H1 (cell line): ENCODE measurements around the gene KCNMB2. TPM values are rescaled to one million over a fixed set of nuclear protein-coding genes. Genes with fewer than 3 reads are reported as not detected.

Experiments
- CTCF ChIA-PET: fragments of 300-600 bp; sonication (Branson Sonifier 250); formaldehyde crosslinking; loops from one replicate; lab custom pipeline; 2021; ENCODE audit not compliant: partially characterized antibody; lab: Charles Lee
- POLR2A ChIA-PET: fragments of 300-600 bp; sonication (Branson Sonifier 250); formaldehyde crosslinking; loops from one replicate; lab custom pipeline; 2021; ENCODE audit warnings: inconsistent platforms; ENCODE audit not compliant: partially characterized antibody; lab: Charles Lee
- DNase-seq, 2 experiments: peaks; one replicate each; pipeline versions ENCODE4 v3.0.0 to v3.0.0-alpha.2; 2010 to 2022; ENCODE audit warnings: low spot score in 2 of 2, low read depth in 1 of 2, mixed read lengths in 1 of 2
- FAIRE-seq: peaks from 2 replicates; lab custom pipeline; 2011; peaks lifted over from hg19 to GRCh38; lab: Jason Lieb, UNC
- H2AFZ ChIP-seq: 2 replicates; pipeline ENCODE4 v1.8.1; 2012; ENCODE audit warnings: low read length, inconsistent platforms
- H2AK5ac ChIP-seq: 2 replicates; pipeline ENCODE4 v1.6.1; 2013; ENCODE audit warnings: low read depth, low read length
- H2BK120ac ChIP-seq: replicated peaks from 2 replicates; pipeline ENCODE3; 2013; ENCODE audit warnings: low read depth, low read length, inconsistent platforms
- H2BK12ac ChIP-seq: 2 replicates; pipeline ENCODE4 v1.6.1; 2013; ENCODE audit warnings: low read depth, low read length
- H2BK15ac ChIP-seq: 2 replicates; pipeline ENCODE4 v1.6.1; 2013; ENCODE audit warnings: low read length
- H2BK20ac ChIP-seq: 2 replicates; pipeline ENCODE4 v1.6.1; 2013; ENCODE audit warnings: low read length
- H2BK5ac ChIP-seq: 2 replicates; pipeline ENCODE4 v1.6.1; 2013; ENCODE audit warnings: low read depth, low read length
- H3K14ac ChIP-seq: 2 replicates; pipeline ENCODE4 v1.6.1; 2013; ENCODE audit warnings: inconsistent platforms; ENCODE audit not compliant: insufficient read length
- H3K18ac ChIP-seq: 2 replicates; pipeline ENCODE4 v1.6.1; 2013; ENCODE audit warnings: low read length; ENCODE audit errors: extremely low read depth
- H3K23ac ChIP-seq: 2 replicates; pipeline ENCODE4 v1.6.1; 2013; ENCODE audit warnings: inconsistent platforms; ENCODE audit not compliant: insufficient read length
- H3K23me2 ChIP-seq: 2 replicates; pipeline ENCODE4 v1.6.1; 2013; ENCODE audit warnings: low read depth, low read length
- H3K27ac ChIP-seq: 2 replicates; pipeline ENCODE4 v1.6.1; 2011; ENCODE audit warnings: low read depth, low read length, inconsistent platforms
- H3K27me3 ChIP-seq, 4 experiments: replicated peaks in 1 of 4; 1 replicate in 1 of 4; 2 replicates in 3 of 4; pipeline versions ENCODE4 v1.6.1 to v1.8.1; 2011 to 2013; ENCODE audit warnings: low read length in 3 of 4, mild to moderate bottlenecking in 3 of 4, inconsistent platforms in 2 of 4, mixed read lengths in 2 of 4, moderate library complexity in 1 of 4; ENCODE audit not compliant: control insufficient read depth in 3 of 4, insufficient read depth in 3 of 4; ENCODE audit errors: extremely low read depth in 1 of 4
- H3K36me3 ChIP-seq, 4 experiments: 2 replicates each; pipeline versions ENCODE4 v1.6.1 to v1.8.1; 2011 to 2013; ENCODE audit warnings: mild to moderate bottlenecking in 4 of 4, low read length in 3 of 4, moderate library complexity in 2 of 4, control low read depth in 1 of 4, inconsistent platforms in 1 of 4; ENCODE audit not compliant: insufficient read depth in 4 of 4, control insufficient read depth in 2 of 4
- H3K4ac ChIP-seq: replicated peaks from 2 replicates; pipeline ENCODE3; 2013; ENCODE audit warnings: low read length, low read depth, mixed read lengths, inconsistent platforms; ENCODE audit not compliant: insufficient read length
- H3K4me1 ChIP-seq, 4 experiments: replicated peaks in 1 of 4; 1 replicate in 1 of 4; 2 replicates in 3 of 4; pipeline versions ENCODE4 v1.6.1 to v1.8.1; 2011 to 2013; ENCODE audit warnings: low read length in 3 of 4, inconsistent platforms in 2 of 4, mixed read lengths in 1 of 4; ENCODE audit not compliant: insufficient read depth in 4 of 4, control insufficient read depth in 3 of 4
- H3K4me2 ChIP-seq, 2 experiments: 2 replicates each; pipeline versions ENCODE4 v1.6.1 to v1.8.1; 2011 to 2013; ENCODE audit warnings: low read depth in 2 of 2, low read length in 2 of 2, control low read depth in 1 of 2, inconsistent platforms in 1 of 2, mild to moderate bottlenecking in 1 of 2; ENCODE audit not compliant: insufficient read depth in 1 of 2
- H3K4me3 ChIP-seq, 4 experiments: fragments of 200-600, 300-600 bp in 1 of 4; sonication (generic), shearing (Covaris generic), sonication (Bioruptor Twin) in 1 of 4; 2 replicates each; pipeline versions ENCODE4 v1.5.1 to v1.8.1; 2011 to 2016; ENCODE audit warnings: low read length in 4 of 4, low read depth in 3 of 4, control low read depth in 2 of 4, inconsistent platforms in 2 of 4, mild to moderate bottlenecking in 2 of 4, mixed read lengths in 1 of 4, moderate library complexity in 1 of 4; ENCODE audit not compliant: insufficient read depth in 2 of 4; ENCODE audit errors: extremely low read depth in 1 of 4
- H3K56ac ChIP-seq: replicated peaks from 2 replicates; pipeline ENCODE3; 2013; ENCODE audit warnings: low read depth, mild to moderate bottlenecking, mixed read lengths, low read length, inconsistent platforms; ENCODE audit not compliant: insufficient read length
- H3K79me1 ChIP-seq: 2 replicates; pipeline ENCODE4 v1.6.1; 2013; ENCODE audit warnings: low read depth, low read length, control low read depth
- H3K79me2 ChIP-seq, 2 experiments: 2 replicates each; pipeline versions ENCODE4 v1.6.1 to v1.8.1; 2012 to 2013; ENCODE audit warnings: low read length in 2 of 2, mild to moderate bottlenecking in 2 of 2, inconsistent platforms in 1 of 2; ENCODE audit not compliant: insufficient read depth in 2 of 2, control insufficient read depth in 1 of 2
- H3K9ac ChIP-seq, 4 experiments: replicated peaks in 1 of 4; 1 replicate in 1 of 4; 2 replicates in 3 of 4; pipeline versions ENCODE4 v1.6.1 to v1.8.1; 2011 to 2013; ENCODE audit warnings: low read depth in 3 of 4, low read length in 3 of 4, control low read depth in 2 of 4, mild to moderate bottlenecking in 2 of 4, moderate library complexity in 2 of 4, inconsistent platforms in 1 of 4; ENCODE audit errors: extremely low read depth in 1 of 4
- H3K9me3 ChIP-seq, 2 experiments: 2 replicates each; pipeline versions ENCODE4 v1.6.1 to v1.8.1; 2012 to 2013; ENCODE audit warnings: mild to moderate bottlenecking in 2 of 2, moderate library complexity in 2 of 2, control low read depth in 1 of 2, inconsistent platforms in 1 of 2, low read depth in 1 of 2, low read length in 1 of 2, mixed read lengths in 1 of 2; ENCODE audit not compliant: insufficient read depth in 2 of 2
- H4K20me1 ChIP-seq, 2 experiments: replicated peaks in 1 of 2; 2 replicates each; pipeline versions ENCODE3 to v1.8.1; 2011 to 2013; ENCODE audit warnings: inconsistent platforms in 2 of 2, low read length in 2 of 2, mild to moderate bottlenecking in 1 of 2; ENCODE audit not compliant: insufficient read depth in 2 of 2, control insufficient read depth in 1 of 2
- H4K5ac ChIP-seq: 2 replicates; pipeline ENCODE4 v1.6.1; 2013; ENCODE audit warnings: low read length, low read depth, mixed read lengths, inconsistent platforms; ENCODE audit not compliant: insufficient read length
- H4K8ac ChIP-seq: 2 replicates; pipeline ENCODE4 v1.8.0; 2013; ENCODE audit warnings: mild to moderate bottlenecking, moderate library complexity, low read length, inconsistent platforms; ENCODE audit not compliant: insufficient read depth; ENCODE audit errors: extremely low read depth
- H4K91ac ChIP-seq: replicated peaks from 2 replicates; pipeline ENCODE3; 2013; ENCODE audit warnings: low read length, mixed read lengths, inconsistent platforms; ENCODE audit not compliant: insufficient read length
- POLR2AphosphoS5 ChIP-seq: IDR thresholded peaks from 2 replicates; pipeline ENCODE4 v1.6.1; 2011; ENCODE audit warnings: low read depth, low read length
- WGBS, 2 experiments: shearing (Covaris generic) in 1 of 2; methylation state at CpG; one replicate each; pipeline versions ENCODE4 v1.1.6 to v1.1.7; 2013 to 2015; ENCODE audit warnings: low lambda C conversion rate in 2 of 2, mixed read lengths in 2 of 2, inconsistent platforms in 1 of 2, low coverage in 1 of 2, missing lambda C conversion rate in 1 of 2; ENCODE audit not compliant: insufficient replicate concordance in 2 of 2, insufficient coverage in 1 of 2, insufficient read length in 1 of 2; ENCODE audit errors: extremely low coverage in 1 of 2, missing lambda C conversion rate in 1 of 2; 5-methylcytosine and 5-hydroxymethylcytosine counted together
- polyA plus RNA-seq, 7 experiments: library from polyadenylated mRNA; depleted of rRNA in 3 of 7; stranded (reverse) in 5 of 7; unstranded in 2 of 7; fragments of >200 nt in 5 of 7; fragments of 200-250 nt in 2 of 7; gene quantifications; 1 replicate in 5 of 7; 2 replicates in 1 of 7; 4 replicates in 1 of 7; pipeline versions ENCODE4 v1.2.1 to v1.2.3, GENCODE V29; 2011 to 2013; ENCODE audit warnings: missing spikeins in 2 of 7, mixed read lengths in 2 of 7
- total RNA-seq: library from RNA; stranded (reverse); fragmentation: NEBNext Ultra II Directional; extraction: Animal tissue kit (Norgen Biotek cat#: 25700); gene quantifications from 2 replicates; pipeline ENCODE4 v1.2.1, GENCODE V29; 2021

KCNMB2 gene
- total and polyA plus RNA-seq, 2 of the 8 experiments (the other 6 are each of a cell fraction or from before 2014, with no cell fraction given) = not detected

GRCh38 chr3:178699810-178700209, 163.6 kb downstream of the KCNMB2 start:
- H3K14ac ChIP-seq = no peak overlapping the region
- no peak overlapping the region for H2BK15ac ChIP-seq
- H4K20me1 ChIP-seq = no peaks in the 10 kb centered on the region
- H4K8ac ChIP-seq = no peak overlapping the region
- no peaks in the 10 kb centered on the region for H3K23me2 ChIP-seq
- no peak for FAIRE-seq
- H3K18ac ChIP-seq = no peak overlapping the region
- CTCF ChIA-PET = interaction anchor here (1.5 kb wide), 1 partner anchor 267 kb away, joined by 3 read pairs; no protein-coding TSS in a partner anchor
- POLR2A ChIA-PET = interaction anchor here (0.9 kb wide), 1 partner anchor 160 kb away, joined by 3 read pairs; no protein-coding TSS in a partner anchor
- no peaks in the 10 kb centered on the region for H3K79me2 ChIP-seq
- no peak overlapping the region for H2AFZ ChIP-seq
- no peak overlapping the region for H2BK12ac ChIP-seq
- H3K9ac ChIP-seq = no peak overlapping the region
- no peak overlapping the region for H3K4me3 ChIP-seq
- no peak overlapping the region for H3K27ac ChIP-seq
- H3K56ac ChIP-seq = no peak overlapping the region
- H3K4ac ChIP-seq = no peak overlapping the region
- no peaks in the 10 kb centered on the region for H3K4me1 ChIP-seq
- H3K23ac ChIP-seq = no peak overlapping the region
- H3K36me3 ChIP-seq = no peaks in the 10 kb centered on the region
- H2BK20ac ChIP-seq = no peak overlapping the region
- no peak overlapping the region for H2BK120ac ChIP-seq
- no peaks in the 10 kb centered on the region for H3K79me1 ChIP-seq
- H3K4me2 ChIP-seq = no peak overlapping the region
- no peak overlapping the region for H2BK5ac ChIP-seq
- no peak overlapping the region for H4K91ac ChIP-seq
- H3K27me3 ChIP-seq = no peaks in the 10 kb centered on the region
- H2AK5ac ChIP-seq = no peak overlapping the region
- DNase-seq = no peak
- peaks cover 7 to 9% of the 10 kb centered on the region in 2 experiments; a peak in 2 of 4 replicates for H3K9me3 ChIP-seq
- WGBS, 2 experiments = 95% methylated on average over 3 of the region's 3 CpGs; no CpG with 5 or more reads in 1 of the 2 experiments
- H4K5ac ChIP-seq = no peak overlapping the region
- no peak for TF ChIP-seq POLR2AphosphoS5
